Endothelial cell (in vitro differentiated cells): ENCODE results near the gene ADORA2A. TPM values are rescaled to one million over a fixed set of nuclear protein-coding genes. Genes with fewer than 3 reads are reported as not detected.
A peak's percentile ranks its signal among the peaks of the same experiment; 100 is the strongest.

ENCODE experiments used
- DNase-seq: peaks from one replicate; pipeline ENCODE4 v3.0.0; 2021; ENCODE audit warnings: low spot score
- H3K27ac Mint-ChIP-seq: one replicate; pipeline ENCODE4 v1.8.0; 2021; ENCODE audit warnings: mixed read lengths, inconsistent platforms; ENCODE audit not compliant: unreplicated experiment
- H3K27me3 Mint-ChIP-seq: one replicate; pipeline ENCODE4 v1.8.0; 2021; ENCODE audit warnings: mild to moderate bottlenecking, moderate library complexity, mixed read lengths, inconsistent platforms; ENCODE audit not compliant: unreplicated experiment
- H3K36me3 Mint-ChIP-seq: one replicate; pipeline ENCODE4 v1.8.0; 2021; ENCODE audit warnings: mild to moderate bottlenecking, low read depth, mixed read lengths, inconsistent platforms; ENCODE audit not compliant: unreplicated experiment
- H3K4me1 Mint-ChIP-seq: one replicate; pipeline ENCODE4 v1.8.0; 2021; ENCODE audit warnings: mild to moderate bottlenecking, mixed read lengths, inconsistent platforms; ENCODE audit not compliant: unreplicated experiment
- H3K4me3 Mint-ChIP-seq: one replicate; pipeline ENCODE4 v1.8.0; 2021; ENCODE audit warnings: mild to moderate bottlenecking, mixed read lengths, inconsistent platforms; ENCODE audit not compliant: unreplicated experiment
- H3K9me3 Mint-ChIP-seq: one replicate; pipeline ENCODE4 v1.8.0; 2021; ENCODE audit warnings: mixed read lengths, inconsistent platforms; ENCODE audit not compliant: unreplicated experiment
- total RNA-seq: library from RNA; stranded (reverse); fragmentation: NEBNext Ultra II Directional; extraction: Animal tissue kit (Norgen Biotek cat#: 25700); gene quantifications from one replicate; pipeline ENCODE4 v1.2.1, GENCODE V29; 2021; ENCODE audit not compliant: unreplicated experiment
- TF ChIP-seq, protein P1 (sequence below): fragments of 200-600 bp; sonication (generic); IDR thresholded peaks from one replicate; pipeline ENCODE4 v1.5.0; 2021; ENCODE audit warnings: antibody characterized with exemption; ENCODE audit not compliant: unreplicated experiment

ADORA2A gene
- total RNA-seq, 1 donor from 2014 or later: 18.5 TPM

- Mint-ChIP-seq H3K9me3 (no peaks in the 10 kb centered on the region), H3K4me3 (no peak overlapping the region), H3K4me1 (peaks cover 33% of the 10 kb centered on the region), H3K27me3 (peaks cover 6% of the 10 kb centered on the region), H3K36me3 (peaks cover 24% of the 10 kb centered on the region), H3K27ac (peak overlapping the region; percentile 82)
- TF ChIP-seq, protein P1, sequence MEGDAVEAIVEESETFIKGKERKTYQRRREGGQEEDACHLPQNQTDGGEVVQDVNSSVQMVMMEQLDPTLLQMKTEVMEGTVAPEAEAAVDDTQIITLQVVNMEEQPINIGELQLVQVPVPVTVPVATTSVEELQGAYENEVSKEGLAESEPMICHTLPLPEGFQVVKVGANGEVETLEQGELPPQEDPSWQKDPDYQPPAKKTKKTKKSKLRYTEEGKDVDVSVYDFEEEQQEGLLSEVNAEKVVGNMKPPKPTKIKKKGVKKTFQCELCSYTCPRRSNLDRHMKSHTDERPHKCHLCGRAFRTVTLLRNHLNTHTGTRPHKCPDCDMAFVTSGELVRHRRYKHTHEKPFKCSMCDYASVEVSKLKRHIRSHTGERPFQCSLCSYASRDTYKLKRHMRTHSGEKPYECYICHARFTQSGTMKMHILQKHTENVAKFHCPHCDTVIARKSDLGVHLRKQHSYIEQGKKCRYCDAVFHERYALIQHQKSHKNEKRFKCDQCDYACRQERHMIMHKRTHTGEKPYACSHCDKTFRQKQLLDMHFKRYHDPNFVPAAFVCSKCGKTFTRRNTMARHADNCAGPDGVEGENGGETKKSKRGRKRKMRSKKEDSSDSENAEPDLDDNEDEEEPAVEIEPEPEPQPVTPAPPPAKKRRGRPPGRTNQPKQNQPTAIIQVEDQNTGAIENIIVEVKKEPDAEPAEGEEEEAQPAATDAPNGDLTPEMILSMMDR: no peak
- DNase-seq: no peak
Measured at GRCh38 chr22:24410110-24410856, 17.1 kb upstream of the ADORA2A start.

GRCh38 chr22:24411256-24412004 is 16.0 kb upstream of the ADORA2A start:
- no peaks in the 10 kb centered on the region for H3K9me3 Mint-ChIP-seq
- DNase-seq: no peak
- peak overlapping the region; percentile 18 for H3K27ac Mint-ChIP-seq
- H3K4me1 Mint-ChIP-seq: peaks cover 26% of the 10 kb centered on the region
- peaks cover 20% of the 10 kb centered on the region for H3K36me3 Mint-ChIP-seq
- TF ChIP-seq, protein P1: no peak
- peaks cover 6% of the 10 kb centered on the region for H3K27me3 Mint-ChIP-seq
- H3K4me3 Mint-ChIP-seq: peak overlapping the region; percentile 37

- peaks cover 18% of the 10 kb centered on the region for H3K4me1 Mint-ChIP-seq
- no peak for DNase-seq
- TF ChIP-seq, protein P1: no peak
- H3K36me3 Mint-ChIP-seq: peaks cover 14% of the 10 kb centered on the region
- H3K9me3 Mint-ChIP-seq: no peaks in the 10 kb centered on the region
- H3K27ac Mint-ChIP-seq: no peak overlapping the region
- H3K4me3 Mint-ChIP-seq: no peak overlapping the region
- peaks cover 6% of the 10 kb centered on the region for H3K27me3 Mint-ChIP-seq
Measured at GRCh38 chr22:24412274-24412673, 15.1 kb upstream of the ADORA2A start.

DNA sequence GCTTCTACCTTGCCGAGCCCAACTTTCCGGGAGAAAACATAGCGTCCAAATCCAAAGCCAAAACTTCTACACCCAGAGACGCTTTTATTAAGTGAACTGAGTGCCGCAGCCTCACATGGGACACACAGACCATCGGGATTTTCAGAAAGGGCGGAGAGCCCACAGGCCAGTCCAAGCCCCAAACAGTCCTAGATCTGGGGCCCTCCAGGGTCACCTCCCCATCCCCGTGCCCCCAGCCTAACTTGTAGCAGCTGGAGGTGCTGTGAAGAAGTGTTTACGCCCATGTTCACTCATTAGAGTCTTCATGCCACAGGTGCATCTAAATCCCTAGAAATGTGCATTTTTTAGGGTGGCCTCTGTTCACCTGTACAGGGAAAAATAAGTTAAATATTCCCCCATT is 14.1 kb upstream of the ADORA2A start:
- H3K9me3 Mint-ChIP-seq: no peaks in the 10 kb centered on the region
- DNase-seq: no peak
- no peak overlapping the region for H3K4me3 Mint-ChIP-seq
- peaks cover 11% of the 10 kb centered on the region for H3K36me3 Mint-ChIP-seq
- H3K27ac Mint-ChIP-seq: no peak overlapping the region
- peaks cover 8% of the 10 kb centered on the region for H3K4me1 Mint-ChIP-seq
- TF ChIP-seq, protein P1: no peak
- H3K27me3 Mint-ChIP-seq: peaks cover 6% of the 10 kb centered on the region
